Measurements from ENCODE around the gene NR2F1-AS1. TPM values are rescaled to one million over a fixed set of nuclear protein-coding genes. Genes with fewer than 3 reads are reported as not detected.

Gene NR2F1-AS1
- polyA plus RNA-seq, 2 of the 4 experiments (the other 2 are of a cell fraction) = 5.5 to 8.3 TPM

DNA sequence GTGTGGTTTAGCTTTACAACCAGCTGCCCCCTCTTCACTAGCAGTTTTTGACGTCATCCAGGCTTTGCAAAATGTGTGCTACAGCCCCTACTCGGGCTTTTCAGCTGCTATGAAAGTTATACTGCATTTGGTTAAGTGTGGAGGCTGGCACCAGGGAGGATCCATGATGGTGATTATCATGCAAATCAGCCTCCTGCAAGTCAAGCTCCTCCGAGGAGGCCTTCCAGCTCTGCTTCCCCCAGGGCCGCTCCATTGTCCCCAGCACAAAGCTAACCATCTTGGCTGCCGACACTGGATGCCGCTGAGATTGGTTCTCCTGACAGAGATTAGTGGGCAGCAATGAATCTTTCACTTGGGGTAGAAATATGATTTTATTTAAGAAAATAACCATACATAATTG, 159.6 kb downstream of the NR2F1-AS1 start (continued):
- no peak for TF ChIP-seq CEBPB (IDR thresholded peaks at IDR 0.05)
- no peak for TF ChIP-seq KDM5A (IDR thresholded peaks at IDR 0.05)
- no peak for TF ChIP-seq ZNF302 (CRISPR knock-in tag; IDR thresholded peaks at IDR 0.05)
- no peak for TF ChIP-seq HMGXB4 (CRISPR knock-in tag; IDR thresholded peaks at IDR 0.05; ENCODE audit: borderline replicate concordance)
- TF ChIP-seq FOXS1 (CRISPR knock-in tag; IDR thresholded peaks at IDR 0.05) = no peak
- TF ChIP-seq TP53 (CRISPR knock-in tag; IDR thresholded peaks at IDR 0.05) = no peak
- TF ChIP-seq NFE2L2 (conservative IDR thresholded peaks at IDR 0.05; ENCODE audit: low read length) = no peak

DNA sequence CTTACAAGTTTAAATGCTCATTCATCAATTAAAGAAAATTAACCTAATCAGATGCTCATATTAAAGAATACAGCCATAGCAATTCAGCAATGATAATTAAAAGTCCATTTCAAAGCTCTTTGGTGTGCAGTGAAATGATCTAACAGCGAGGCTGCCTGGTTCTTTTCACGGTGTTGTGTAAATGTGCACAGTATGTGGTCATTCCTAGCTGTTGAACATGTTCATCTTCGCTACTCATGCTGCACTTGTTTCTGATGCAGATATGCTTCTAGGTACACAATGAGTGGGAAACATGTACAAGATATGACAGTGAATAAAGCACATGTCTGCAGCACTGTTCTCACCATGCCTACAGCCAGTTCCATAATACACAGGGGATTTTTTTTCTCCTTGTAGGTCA, 163.5 kb downstream of the NR2F1-AS1 start:
- ChIA-PET POLR2A (no interaction called here), CTCF (interaction anchor here (2.9 kb wide), 1 partner anchor 16 kb away, joined by 10 read pairs; no protein-coding TSS in a partner anchor)
- WGBS (ENCODE audit: missing lambda C conversion rate) = 88% methylated on average over 3 of the region's 3 CpGs
- H3K27ac ChIP-seq = no peak overlapping the region
- DNase-seq (ENCODE audit: low read depth in 1 of 2, low spot score in 1 of 2) (no peak), FAIRE-seq (no peak), ATAC-seq (no peak)
- H3K4me2 ChIP-seq = no peak overlapping the region
- H3K4me1 ChIP-seq = no peaks in the 10 kb centered on the region
- no peaks in the 10 kb centered on the region for H3K9me3 ChIP-seq
- no peak overlapping the region for H3K4me3 ChIP-seq
- TF ChIP-seq GATA3 (IDR thresholded peaks at IDR 0.05; ENCODE audit: borderline replicate concordance) (no peak), KDM5A (IDR thresholded peaks at IDR 0.05) (no peak), ZFP36 (IDR thresholded peaks at IDR 0.05; ENCODE audit: borderline replicate concordance, partially characterized antibody) (no peak), ZSCAN20 (CRISPR knock-in tag; IDR thresholded peaks at IDR 0.05) (no peak), JUNB (IDR thresholded peaks at IDR 0.05) (no peak), TFCP2L1 (CRISPR knock-in tag; IDR thresholded peaks at IDR 0.05) (no peak), SMC3 (IDR thresholded peaks at IDR 0.05) (no peak), FOSL2 (IDR thresholded peaks at IDR 0.05) (no peak), FOSL2 (CRISPR knock-in tag; IDR thresholded peaks at IDR 0.05) (no peak), HMGXB4 (CRISPR knock-in tag; IDR thresholded peaks at IDR 0.05; ENCODE audit: borderline replicate concordance) (no peak), MYC (IDR thresholded peaks at IDR 0.05; ENCODE audit: borderline replicate concordance, low read length) (no peak), MAFK (IDR thresholded peaks at IDR 0.05; ENCODE audit: partially characterized antibody) (no peak)

DNA sequence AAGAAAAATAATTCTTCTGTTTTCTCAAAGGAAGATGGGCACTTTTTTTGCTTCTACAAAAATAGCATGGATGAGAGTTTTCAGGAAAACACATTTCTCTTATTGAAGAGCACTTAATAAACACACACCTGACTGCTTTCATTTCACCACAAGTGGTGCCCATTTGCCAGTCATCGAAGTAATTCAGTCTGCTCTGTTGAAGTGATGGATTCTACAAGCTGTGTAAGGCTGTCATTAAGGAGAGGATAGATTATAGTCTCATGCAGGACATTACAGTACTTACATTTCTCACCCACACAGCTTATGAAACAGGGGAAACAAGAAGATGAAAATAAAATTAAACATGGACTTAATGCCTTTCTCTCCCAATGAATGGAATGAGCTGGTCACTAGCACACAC, 165.2 kb downstream of the NR2F1-AS1 start:
- DNase-seq (ENCODE audit: low read depth in 1 of 2, low spot score in 1 of 2) (no peak), ATAC-seq (no peak), FAIRE-seq (no peak)
- no peaks in the 10 kb centered on the region for H3K4me1 ChIP-seq
- ChIA-PET CTCF (interaction anchor here (2.9 kb wide), 1 partner anchor 15 kb away, joined by 10 read pairs; no protein-coding TSS in a partner anchor), POLR2A (no interaction called here)
- no peak for TF ChIP-seq EP300 (IDR thresholded peaks at IDR 0.05)
- no peak overlapping the region for H3K4me2 ChIP-seq
- no peak overlapping the region for H3K27ac ChIP-seq
- 29% methylated on average over 1 of the region's 1 CpG for WGBS (ENCODE audit: missing lambda C conversion rate)
- no peak overlapping the region for H3K4me3 ChIP-seq
- no peaks in the 10 kb centered on the region for H3K9me3 ChIP-seq

- Histone ChIP-seq H3K27ac (no peak overlapping the region), H3K4me3 (no peak overlapping the region), H3K4me1 (no peaks in the 10 kb centered on the region), H3K4me2 (no peak overlapping the region), H3K9me3 (no peaks in the 10 kb centered on the region)
- 56% methylated on average over 3 of the region's 3 CpGs for WGBS (ENCODE audit: missing lambda C conversion rate)
- CTCF ChIA-PET = interaction anchor here (0.7 kb wide), 1 partner anchor 10 kb away, joined by 3 read pairs; no protein-coding TSS in a partner anchor
- TF ChIP-seq REST (IDR thresholded peaks at IDR 0.05) (no peak), BHLHE40 (IDR thresholded peaks at IDR 0.05; ENCODE audit: low read depth, low read length) (no peak), NPAS2 (CRISPR knock-in tag; IDR thresholded peaks at IDR 0.05; ENCODE audit: borderline replicate concordance) (no peak)
- DNase-seq (ENCODE audit: low read depth in 1 of 2, low spot score in 1 of 2) (no peak), FAIRE-seq (no peak), ATAC-seq (no peak)
- POLR2A ChIA-PET = no interaction called here
Observed at GRCh38 chr5:93411716-93412115, 169.3 kb downstream of the NR2F1-AS1 start.

Data from A549 (cell line).